CD4-positive, alpha-beta T cell treated with Interleukin-2 at 100 ng/mL for 4 hours (primary cell): ENCODE data around the gene PPP1CA.

Source experiments
- DNase-seq: peaks from one replicate; pipeline ENCODE4 v3.0.0-alpha.2; 2020; ENCODE audit warnings: low spot score

PPP1CA gene

GRCh38 chr11:67369275-67369674 lies 32.4 kb downstream of the PPP1CA start:
- no peak for DNase-seq

GRCh38 chr11:67368621-67369020 lies 33.0 kb downstream of the PPP1CA start:
- no peak for DNase-seq

DNA sequence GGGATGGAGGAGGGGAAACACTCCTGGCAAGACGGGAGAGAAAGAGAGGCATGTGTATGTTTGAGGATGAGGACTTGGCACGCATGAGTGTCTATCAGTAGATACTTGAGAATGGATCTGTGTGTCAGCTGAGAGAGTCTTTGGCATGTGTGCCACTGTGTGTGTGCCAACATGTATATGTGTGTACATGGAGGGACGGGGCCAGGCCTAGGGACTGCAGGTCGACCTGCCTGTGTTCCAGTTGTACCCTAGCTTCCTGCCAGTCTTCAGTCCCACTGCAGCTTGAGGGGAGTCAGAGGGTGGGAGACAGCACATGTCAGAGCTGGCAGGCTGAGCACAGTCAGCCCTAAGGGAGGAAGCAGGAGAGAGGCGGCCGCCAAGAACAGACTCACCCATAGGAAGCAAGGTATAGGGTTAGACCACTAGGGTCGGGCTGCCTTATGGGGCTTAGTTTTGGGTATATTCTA lies 33.9 kb downstream of the PPP1CA start:
- DNase-seq = no peak

- DNase-seq = no peak
These were observed 34.5 kb downstream of the PPP1CA start for GRCh38 chr11:67366961-67367760.

DNA sequence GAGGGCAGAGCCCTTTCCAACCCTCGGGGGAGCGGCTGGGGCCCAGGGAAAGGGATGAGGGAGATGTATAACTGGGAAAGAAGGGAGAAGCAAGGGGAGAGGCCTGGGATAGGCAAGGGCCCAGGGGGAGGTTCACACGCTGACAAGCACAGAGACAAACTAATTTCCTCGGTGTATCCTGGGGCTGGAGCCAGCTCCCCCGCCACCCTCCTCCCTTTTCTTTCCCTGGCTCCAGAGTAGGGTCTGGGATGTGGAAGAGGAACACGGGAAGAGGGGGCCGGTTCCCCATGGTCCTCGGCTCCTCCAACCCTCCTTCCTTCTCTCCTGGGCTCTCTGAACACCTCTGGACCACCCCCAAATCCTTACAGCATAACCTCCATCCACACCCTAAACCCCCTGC lies 35.1 kb downstream of the PPP1CA start:
- no peak for DNase-seq

- no peak for DNase-seq
These were observed 35.8 kb downstream of the PPP1CA start for GRCh38 chr11:67365736-67366444.

- DNase-seq = no peak
These were observed 36.6 kb downstream of the PPP1CA start for GRCh38 chr11:67364783-67365722.

DNA sequence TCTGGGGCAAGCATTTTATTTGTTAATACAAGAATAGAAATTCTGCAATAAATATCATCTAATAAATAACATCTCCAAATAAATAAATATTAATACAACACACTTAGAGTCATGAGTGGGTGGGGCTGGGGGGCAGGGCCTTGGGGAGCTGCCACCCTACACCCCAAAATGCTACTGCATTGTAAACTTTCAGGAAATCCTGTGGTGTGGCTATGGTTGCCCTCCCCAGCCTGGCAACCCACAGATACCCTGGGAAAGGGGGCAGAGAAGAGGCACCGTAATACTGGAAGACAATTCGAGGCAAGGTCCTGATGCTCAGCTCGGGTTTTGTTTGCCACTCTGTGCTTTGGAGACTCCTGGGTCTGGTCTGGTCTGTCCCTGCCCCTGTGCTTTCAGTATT lies 37.5 kb downstream of the PPP1CA start:
- DNase-seq = no peak

DNA sequence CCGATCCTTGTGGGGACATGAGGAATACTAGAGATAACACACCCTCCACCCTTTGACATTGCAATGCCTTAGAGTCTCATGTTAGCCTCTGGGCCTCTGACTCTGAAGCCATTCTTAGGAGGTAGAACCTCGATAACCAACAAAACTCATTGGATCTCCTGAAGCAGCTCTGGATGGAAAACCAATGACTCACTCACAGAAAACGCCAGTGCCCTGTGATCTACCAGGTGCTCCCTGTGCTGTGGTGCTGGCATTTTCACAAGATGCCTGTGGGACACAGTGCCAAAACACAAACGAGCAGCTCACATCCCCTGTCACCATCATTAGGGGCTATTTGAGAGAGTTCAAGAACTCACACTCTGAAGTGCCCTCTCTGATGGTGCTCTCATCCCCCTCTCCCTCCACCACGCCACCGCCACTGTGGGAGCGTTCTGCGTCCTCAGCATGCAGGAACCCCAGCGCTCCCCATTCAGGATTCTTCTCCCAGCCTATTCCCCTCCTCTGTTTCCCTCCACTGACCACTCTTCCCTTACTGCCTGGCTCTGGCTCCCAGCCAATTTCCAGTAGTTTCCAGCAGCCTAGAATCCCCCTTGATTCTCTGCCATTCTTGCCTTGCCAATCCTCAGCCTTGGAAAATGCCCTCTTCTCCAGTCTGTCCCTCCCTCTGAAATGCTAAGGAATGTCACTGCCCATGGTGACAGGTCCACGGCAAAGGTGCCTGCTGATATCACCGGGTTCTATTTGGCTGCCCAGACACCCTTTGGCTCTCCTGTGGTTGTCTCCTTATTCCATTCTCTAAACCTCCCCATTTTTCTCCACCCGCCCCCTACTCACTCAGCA lies 43.6 kb downstream of the PPP1CA start:
- no peak for DNase-seq

GRCh38 chr11:67356864-67357561 lies 44.6 kb downstream of the PPP1CA start:
- DNase-seq = peak; percentile 79

GRCh38 chr11:67356387-67356863 lies 45.2 kb downstream of the PPP1CA start:
- DNase-seq = no peak

DNA sequence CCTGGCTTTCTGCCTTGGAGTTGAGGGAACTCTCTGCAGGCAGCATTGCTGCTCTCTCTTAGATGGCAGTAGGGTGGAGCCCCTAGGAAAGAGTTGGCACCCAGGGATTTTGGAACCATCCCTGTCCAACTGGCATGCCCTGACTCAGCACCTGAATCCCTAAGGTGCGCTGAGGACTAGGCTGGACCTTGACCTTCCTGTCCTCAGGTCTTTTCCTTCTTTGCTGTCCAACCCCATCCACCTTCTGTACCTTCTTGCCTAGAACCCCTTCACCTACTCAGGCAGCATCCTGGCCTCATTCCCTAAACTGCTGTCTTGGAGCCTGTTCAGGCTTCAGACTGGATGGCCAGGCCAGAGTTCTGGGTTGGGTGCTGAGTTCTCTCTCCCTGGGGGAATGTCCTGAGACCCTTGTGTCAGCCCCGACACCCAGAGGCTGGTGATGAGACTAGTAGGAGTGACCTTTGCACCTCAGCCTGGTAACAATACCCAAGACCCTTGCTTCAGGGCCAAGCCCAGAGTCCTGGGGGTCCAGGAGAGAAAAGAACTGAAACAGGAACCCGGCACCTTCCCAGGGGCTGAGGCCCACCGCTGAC lies 45.8 kb downstream of the PPP1CA start:
- DNase-seq = no peak

DNA sequence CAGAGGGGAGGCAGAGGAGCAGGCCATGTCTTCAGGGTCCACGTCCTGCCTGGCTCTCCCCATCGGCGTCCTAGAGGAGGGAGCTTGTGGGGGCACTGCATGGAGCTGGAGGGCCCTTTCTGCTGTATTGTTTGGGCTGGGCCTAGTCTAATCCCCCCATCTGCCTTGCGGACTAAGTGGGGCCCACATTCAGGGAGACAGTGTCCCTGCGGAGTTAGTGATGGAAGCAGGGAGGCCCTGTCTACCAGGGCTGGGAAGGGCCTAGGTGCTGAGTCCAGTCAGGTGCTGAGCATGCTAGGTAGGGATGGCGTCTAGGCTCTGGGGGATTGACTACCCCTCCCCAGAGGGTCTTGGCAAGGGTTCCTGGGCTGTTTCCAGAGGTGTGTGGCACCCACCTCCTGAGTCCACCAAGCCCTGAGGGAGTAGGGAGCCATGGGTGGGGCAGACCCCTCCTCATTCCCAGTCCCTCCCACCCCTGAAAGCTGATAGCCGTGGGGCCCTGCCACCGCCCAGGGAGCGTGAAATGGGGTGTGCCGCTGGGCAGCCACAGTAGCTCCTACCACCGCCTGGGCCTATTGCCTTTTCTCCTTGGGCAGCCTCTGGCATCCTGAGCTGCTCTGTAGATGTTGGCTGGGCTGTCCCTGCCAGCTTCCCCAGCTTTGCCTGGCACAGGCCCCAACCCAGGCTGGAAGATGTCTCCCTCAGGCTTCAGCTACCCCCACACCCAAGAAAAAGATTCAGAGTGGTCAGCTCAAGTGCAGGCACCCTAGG lies 46.5 kb downstream of the PPP1CA start:
- DNase-seq = no peak

DNA sequence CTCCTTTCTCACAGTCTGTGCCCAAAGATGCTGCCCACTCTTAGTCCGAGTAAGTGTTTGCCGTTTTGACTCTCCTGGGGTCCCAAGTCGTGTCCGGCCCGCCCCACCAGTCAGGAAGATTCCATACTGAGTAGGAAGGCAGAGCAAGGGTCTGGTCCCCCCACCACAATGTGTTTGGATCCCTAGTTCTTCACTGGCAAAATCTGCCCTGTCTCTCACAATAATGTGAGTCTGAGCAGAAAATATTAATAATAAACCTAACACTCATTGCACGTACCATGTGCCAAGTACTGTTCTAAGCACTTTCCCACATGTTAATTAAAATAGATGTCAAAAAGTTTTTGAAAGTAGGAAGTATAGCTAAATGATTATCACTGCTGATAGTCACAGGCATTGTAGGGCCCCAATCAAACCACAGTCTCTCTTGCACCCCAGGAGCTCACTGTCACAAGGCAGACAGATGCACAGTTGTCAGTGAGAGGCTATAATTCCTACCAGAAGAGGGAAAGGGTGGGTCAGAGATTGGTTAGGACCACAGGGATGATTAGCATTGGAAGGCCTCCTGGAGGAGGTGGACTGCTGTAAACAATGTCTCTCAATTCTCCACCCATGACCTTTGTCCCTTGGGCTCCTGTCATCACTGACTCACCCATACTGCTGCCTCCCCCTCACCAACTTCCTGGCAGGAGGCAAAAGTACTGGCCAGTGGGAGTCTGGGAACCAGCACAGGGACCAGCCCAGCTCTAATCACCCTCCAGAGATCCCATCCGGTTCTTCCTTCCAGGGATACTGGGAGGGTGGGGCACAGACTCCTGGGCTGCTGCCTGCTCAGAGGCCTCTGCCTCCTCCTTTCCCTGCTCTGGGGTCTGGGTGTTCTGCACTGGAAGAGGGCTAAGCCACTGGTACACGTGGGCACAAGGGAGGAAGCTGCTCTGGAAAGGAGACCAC lies 47.3 kb downstream of the PPP1CA start:
- DNase-seq = peak; percentile 17

DNA sequence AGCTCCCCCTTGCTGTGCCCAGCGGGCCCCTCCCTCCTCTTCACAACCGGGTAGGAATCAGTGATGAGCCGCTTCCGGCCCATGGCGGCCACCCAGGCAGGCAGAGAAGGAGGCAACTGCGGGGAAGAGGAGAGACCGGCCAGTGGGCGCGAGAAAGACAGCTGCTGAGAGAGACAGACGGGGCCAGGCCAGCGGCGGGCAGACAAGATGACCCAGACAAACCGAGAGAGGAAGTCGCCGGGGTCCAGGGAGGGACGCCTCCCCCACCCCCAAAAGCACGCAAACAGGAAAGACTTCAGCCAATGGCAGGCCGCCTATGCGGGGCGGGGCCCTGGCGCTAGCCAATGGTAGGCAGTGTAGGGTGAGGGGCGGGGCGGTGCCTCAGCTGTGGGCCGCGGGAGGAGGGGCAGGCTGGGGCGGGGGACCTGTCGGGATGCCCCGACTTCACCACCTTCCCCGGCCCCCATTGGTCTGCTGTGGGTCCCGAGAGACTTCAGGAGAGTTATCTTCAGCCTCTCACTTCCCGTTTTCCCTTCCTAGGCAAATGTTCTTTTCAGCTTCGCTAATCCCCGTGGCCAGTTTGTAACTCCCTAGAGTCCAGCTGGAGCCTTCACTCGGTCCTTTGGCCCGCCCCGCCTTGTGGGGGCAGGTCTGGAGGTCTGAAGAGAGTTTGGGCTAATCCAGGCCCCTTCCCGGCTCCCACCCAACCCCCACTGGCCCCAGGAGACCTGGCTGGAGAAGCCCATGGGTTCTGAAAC lies 48.2 kb downstream of the PPP1CA start, which contains the start of gene POLD4:
POLD4 (minus strand) TSS at position 230 of the 758 bp plus-strand sequence; CDS start at position 83, 147 bp downstream.
- peak; percentile 95 for DNase-seq

DNA sequence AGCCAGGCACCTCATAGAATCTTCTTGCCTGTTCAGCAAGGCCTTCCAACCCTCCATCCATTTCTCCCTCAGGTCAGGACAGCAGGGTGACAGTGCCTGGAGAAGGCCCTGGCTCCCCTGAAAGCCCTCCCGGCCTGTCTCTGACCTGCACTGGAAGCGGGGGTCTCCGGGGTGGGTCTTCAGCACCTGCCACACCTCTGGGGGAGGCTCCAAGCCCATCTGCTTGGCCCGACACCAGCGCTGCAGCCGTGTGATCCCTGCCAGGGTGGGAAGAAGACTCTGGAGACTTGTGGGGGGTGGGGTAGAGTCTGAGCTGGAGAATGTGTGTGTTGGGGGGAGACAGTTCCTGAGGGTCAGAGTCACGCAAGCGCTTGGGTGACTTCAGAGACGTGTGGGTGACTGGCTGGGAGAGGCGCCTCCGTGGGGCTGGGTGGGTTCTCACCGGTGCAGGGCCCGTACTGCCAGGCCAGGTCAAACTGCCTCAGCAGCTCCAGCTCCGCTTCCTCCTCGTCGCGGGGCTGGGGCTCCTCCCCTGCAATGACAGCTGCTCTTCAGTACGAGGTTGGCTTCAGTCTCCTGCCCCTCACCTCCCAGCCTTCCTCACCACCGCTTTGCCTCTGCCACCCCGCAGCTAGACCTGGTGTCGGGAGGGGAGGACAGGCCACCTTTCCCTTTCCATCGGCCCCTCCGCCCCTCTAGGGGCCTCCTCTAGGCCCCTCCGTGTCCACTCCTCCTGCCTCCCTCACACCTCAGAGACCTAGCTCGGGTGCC lies 48.9 kb downstream of the PPP1CA start:
- no peak for DNase-seq
